ENCODE measurements around the gene YEATS2.

The YEATS2 gene

DNA sequence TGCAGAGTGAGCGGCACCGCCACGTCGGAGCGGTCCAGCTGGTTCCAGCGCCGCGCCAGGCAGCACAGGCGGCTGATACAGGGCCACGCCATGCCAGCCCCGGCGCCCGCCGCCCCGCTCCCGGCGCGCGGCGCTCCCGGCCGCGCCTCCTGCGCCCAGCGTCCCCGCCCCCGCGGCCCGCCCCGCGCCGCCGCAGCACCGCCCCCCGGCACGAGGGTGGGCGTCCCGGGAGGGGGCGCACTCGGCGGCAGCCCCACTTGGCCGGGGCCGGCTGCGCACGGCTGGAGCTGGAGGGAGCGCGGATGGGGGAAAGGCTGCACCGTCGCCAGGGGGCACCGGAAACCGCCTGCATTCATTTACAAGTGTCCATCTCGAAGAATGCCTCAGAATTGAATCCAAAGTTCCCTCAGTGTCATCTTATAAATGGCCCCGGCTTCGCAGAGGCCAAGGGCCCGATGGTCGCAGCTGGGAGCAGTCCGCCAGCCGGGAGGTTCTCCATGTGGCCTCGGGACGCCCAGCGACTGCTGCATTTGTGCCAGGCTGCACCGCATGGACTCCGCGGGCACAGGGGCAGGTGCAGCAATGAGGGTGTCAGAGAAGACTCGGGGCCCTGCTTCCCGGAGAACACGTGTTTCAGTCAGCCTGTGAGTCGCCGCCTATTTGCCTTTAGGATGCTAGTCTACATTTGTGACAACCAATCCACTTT lies 128.0 kb downstream of the YEATS2 start, which contains the start of gene MAP6D1:
TSS of gene MAP6D1 (minus strand) at position 122 of the 706 bp plus-strand sequence. CDS start at position 92, 30 bp downstream.
- no peaks in the 10 kb centered on the region for H3K27me3 ChIP-seq (ENCODE audit: low read depth, low read length)
- H3K4me3 ChIP-seq (ENCODE audit: low read depth in 1 of 2, low read length in 2 of 2), result peak within 1 kb of the TSS; percentile 37 to 77
- no peak within 1 kb of the TSS for H3K27ac ChIP-seq (ENCODE audit: low read length)
- peaks cover 16% of the 10 kb centered on the region in 2 donors for H3K36me3 ChIP-seq (ENCODE audit: control insufficient read depth in 1 of 2, insufficient read depth in 2 of 2, low read length in 2 of 2)
- peaks cover 0 to 10% of the 10 kb centered on the region in 2 donors for H3K4me1 ChIP-seq (ENCODE audit: control insufficient read depth in 1 of 2, insufficient read depth in 2 of 2, low read length in 2 of 2)
- H3K9me3 ChIP-seq (ENCODE audit: control insufficient read depth in 1 of 2, low read length in 2 of 2), result no peaks in the 10 kb centered on the region

DNA sequence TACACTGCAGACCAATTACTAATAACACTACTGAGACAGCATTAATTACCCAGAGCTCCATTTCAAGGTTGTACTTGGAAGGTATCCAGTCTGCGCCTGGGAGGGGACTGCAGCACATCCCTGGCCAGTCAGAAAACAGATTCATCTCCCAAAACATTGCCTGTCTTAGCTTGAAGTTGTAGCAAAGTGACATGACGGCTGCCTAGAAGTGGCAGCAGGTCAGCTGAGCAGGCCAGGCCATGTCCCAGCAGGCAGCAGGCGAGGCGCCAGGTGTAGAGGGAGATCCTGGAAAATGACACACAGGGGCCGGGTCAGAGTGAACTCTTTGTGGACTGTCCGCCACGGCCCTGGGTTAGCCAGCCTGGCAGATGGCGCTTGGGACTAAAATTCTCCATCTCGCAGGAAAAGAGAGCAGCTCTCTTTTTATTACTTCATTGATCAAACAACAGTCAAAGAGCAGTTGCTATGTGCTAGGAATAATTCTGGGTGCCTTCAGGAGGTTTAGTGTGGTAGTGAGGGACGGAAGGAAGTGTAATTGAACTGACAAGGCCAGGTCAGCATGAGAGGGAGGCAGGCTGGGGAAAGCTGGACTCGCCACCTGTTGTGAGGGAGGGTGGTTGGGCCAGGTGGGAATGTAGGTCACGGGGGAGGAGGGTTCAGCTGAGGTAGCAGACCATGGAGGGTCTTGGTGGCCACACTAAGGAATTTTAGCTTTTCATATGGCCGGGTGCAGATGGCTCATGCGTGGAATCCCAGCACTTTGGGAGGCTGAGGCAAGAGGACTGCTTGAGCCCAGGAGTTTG lies 129.1 kb downstream of the YEATS2 start:
- Histone ChIP-seq H3K4me3 (ENCODE audit: low read depth in 1 of 2, low read length in 2 of 2) (no peak overlapping the region), H3K9me3 (ENCODE audit: control insufficient read depth in 1 of 2, low read length in 2 of 2) (no peaks in the 10 kb centered on the region), H3K4me1 (ENCODE audit: control insufficient read depth in 1 of 2, insufficient read depth in 2 of 2, low read length in 2 of 2) (peaks cover 0 to 10% of the 10 kb centered on the region in 2 donors), H3K27me3 (ENCODE audit: low read depth, low read length) (no peaks in the 10 kb centered on the region), H3K27ac (ENCODE audit: low read length) (no peak overlapping the region), H3K36me3 (ENCODE audit: control insufficient read depth in 1 of 2, insufficient read depth in 2 of 2, low read length in 2 of 2) (peaks cover 20 to 22% of the 10 kb centered on the region in 2 donors)

DNA sequence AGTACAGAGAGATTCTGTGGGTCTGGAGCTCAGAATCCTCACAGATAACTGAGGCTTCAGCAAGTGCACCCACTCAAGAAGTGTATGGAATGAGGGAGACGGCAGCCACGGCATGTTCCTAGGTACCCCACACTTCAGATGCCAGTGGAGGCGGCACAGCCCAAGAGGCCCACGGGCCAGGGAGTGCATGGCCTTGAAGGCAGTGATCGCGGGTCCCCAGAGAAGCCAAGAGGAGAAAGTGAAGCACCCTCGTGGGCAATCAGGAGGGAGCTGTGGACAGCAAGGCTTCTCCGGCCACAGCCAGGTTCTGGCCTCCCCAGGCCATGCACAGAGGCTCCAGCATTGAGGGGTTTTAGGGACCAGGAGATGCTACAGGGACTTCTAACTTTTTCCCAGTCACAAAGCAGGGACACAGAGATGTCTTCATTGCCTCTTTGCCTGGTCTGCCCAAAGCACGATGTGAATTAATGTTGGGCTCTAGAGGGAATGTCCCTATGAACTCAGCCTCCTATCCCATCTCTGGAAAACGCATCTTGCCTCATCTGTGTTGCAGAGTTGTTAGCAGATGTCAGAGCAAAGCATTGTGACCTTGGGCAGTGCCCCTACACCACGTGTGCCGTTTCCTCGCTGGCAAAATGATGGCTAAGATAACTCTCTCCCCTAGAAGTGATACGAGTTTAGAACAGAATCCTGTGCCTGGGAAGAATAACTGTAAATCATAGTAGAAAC lies 130.4 kb downstream of the YEATS2 start:
- Histone ChIP-seq H3K4me1 (ENCODE audit: control insufficient read depth in 1 of 2, insufficient read depth in 2 of 2, low read length in 2 of 2) (peaks cover 0 to 10% of the 10 kb centered on the region in 2 donors), H3K36me3 (ENCODE audit: control insufficient read depth in 1 of 2, insufficient read depth in 2 of 2, low read length in 2 of 2) (peaks cover 24 to 27% of the 10 kb centered on the region in 2 donors), H3K27me3 (ENCODE audit: low read depth, low read length) (no peaks in the 10 kb centered on the region), H3K4me3 (ENCODE audit: low read depth in 1 of 2, low read length in 2 of 2) (no peak overlapping the region), H3K9me3 (ENCODE audit: control insufficient read depth in 1 of 2, low read length in 2 of 2) (no peaks in the 10 kb centered on the region), H3K27ac (ENCODE audit: low read length) (no peak overlapping the region)

DNA sequence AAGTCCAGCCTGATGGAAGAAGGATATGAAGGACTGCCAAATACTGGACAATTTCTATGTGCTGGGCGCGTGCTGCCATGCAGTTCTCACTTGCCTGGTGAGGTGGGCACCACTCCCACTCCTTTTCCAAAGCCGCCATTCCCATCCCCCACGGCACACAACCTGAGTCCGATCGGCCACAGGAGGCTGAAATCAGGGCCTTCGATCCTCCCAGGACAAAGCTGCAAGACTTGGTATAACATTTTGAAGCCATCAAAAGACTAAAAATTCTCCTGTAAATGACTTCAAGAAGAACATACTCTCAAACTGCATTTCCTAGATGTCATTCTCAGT lies 130.9 kb downstream of the YEATS2 start:
- H3K36me3 ChIP-seq (ENCODE audit: control insufficient read depth in 1 of 2, insufficient read depth in 2 of 2, low read length in 2 of 2), result peaks cover 30 to 33% of the 10 kb centered on the region in 2 donors
- H3K27me3 ChIP-seq (ENCODE audit: low read depth, low read length), result no peaks in the 10 kb centered on the region
- no peak overlapping the region for H3K4me3 ChIP-seq (ENCODE audit: low read depth in 1 of 2, low read length in 2 of 2)
- H3K9me3 ChIP-seq (ENCODE audit: control insufficient read depth in 1 of 2, low read length in 2 of 2), result no peaks in the 10 kb centered on the region
- H3K4me1 ChIP-seq (ENCODE audit: control insufficient read depth in 1 of 2, insufficient read depth in 2 of 2, low read length in 2 of 2), result peaks cover 0 to 10% of the 10 kb centered on the region in 2 donors
- no peak overlapping the region for H3K27ac ChIP-seq (ENCODE audit: low read length)

DNA sequence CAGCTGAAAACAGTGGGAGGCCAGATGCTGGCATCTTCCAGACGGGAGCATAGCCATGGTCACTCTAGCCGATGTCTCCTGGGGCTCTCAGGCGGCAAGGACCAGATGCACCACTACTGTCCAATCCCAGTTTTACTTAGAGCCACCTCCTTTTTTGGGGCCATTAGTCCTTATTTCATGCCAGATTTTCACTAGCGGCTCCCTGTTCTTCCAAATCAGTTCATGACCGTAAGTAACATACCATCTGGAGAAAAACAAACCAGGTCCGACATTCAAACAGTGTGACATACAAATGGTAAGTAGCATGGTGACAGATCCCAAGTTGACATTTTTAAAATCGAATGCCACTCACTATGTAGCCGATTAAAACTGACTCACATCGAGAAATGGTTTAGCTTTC lies 131.9 kb downstream of the YEATS2 start:
- Histone ChIP-seq H3K4me1 (ENCODE audit: control insufficient read depth in 1 of 2, insufficient read depth in 2 of 2, low read length in 2 of 2) (peaks cover 0 to 5% of the 10 kb centered on the region in 2 donors), H3K36me3 (ENCODE audit: control insufficient read depth in 1 of 2, insufficient read depth in 2 of 2, low read length in 2 of 2) (peaks cover 36 to 42% of the 10 kb centered on the region in 2 donors), H3K27ac (ENCODE audit: low read length) (no peak overlapping the region), H3K27me3 (ENCODE audit: low read depth, low read length) (no peaks in the 10 kb centered on the region), H3K9me3 (ENCODE audit: control insufficient read depth in 1 of 2, low read length in 2 of 2) (no peaks in the 10 kb centered on the region), H3K4me3 (ENCODE audit: low read depth in 1 of 2, low read length in 2 of 2) (no peak overlapping the region)

DNA sequence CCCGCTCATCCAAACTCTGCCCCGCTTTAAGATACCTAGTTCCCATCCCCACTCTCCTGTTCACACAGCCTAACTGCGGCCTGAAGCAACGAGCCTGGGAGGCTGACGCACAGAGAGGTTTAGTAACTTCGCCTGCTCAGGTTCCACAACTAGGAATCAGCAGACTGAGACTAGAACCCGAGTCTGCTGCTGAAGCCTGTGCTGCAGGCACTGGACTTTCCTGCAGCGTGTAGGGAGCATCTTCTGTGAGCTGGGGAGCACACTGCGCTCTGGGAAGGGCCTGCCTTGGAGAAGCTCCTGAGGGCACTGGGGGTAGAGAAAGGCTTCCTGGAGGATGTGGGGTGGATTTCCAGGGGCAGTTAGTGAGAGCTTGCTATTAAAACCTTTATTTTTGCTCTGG lies 132.6 kb downstream of the YEATS2 start:
- Histone ChIP-seq H3K27me3 (ENCODE audit: low read depth, low read length) (no peaks in the 10 kb centered on the region), H3K4me1 (ENCODE audit: control insufficient read depth in 1 of 2, insufficient read depth in 2 of 2, low read length in 2 of 2) (no peaks in the 10 kb centered on the region), H3K9me3 (ENCODE audit: control insufficient read depth in 1 of 2, low read length in 2 of 2) (no peaks in the 10 kb centered on the region), H3K27ac (ENCODE audit: low read length) (no peak overlapping the region), H3K36me3 (ENCODE audit: control insufficient read depth in 1 of 2, insufficient read depth in 2 of 2, low read length in 2 of 2) (peaks cover 36 to 43% of the 10 kb centered on the region in 2 donors), H3K4me3 (ENCODE audit: low read depth in 1 of 2, low read length in 2 of 2) (no peak overlapping the region)

DNA sequence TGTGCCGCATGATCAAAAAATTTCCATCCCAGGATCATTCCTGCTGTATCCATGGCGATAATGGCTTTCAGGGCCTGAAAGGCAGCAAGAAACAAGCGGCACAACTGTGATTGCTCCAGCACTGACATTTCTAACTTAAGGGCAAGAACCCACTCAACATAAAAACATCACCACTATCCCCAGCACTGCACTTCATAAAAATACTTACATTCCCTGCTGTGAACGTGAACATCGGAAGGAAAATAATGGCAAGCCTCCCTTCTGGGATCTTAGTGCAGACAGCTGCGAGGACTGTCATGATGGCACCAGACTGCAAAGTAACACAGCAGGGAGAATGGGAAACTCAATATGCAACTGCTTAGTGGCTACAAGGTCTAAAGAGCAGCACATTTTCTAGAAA lies 135.9 kb downstream of the YEATS2 start:
- Histone ChIP-seq H3K4me3 (ENCODE audit: low read depth in 1 of 2, low read length in 2 of 2) (no peak overlapping the region), H3K4me1 (ENCODE audit: control insufficient read depth in 1 of 2, insufficient read depth in 2 of 2, low read length in 2 of 2) (no peaks in the 10 kb centered on the region), H3K36me3 (ENCODE audit: control insufficient read depth in 1 of 2, insufficient read depth in 2 of 2, low read length in 2 of 2) (peaks cover 39 to 51% of the 10 kb centered on the region in 2 donors), H3K9me3 (ENCODE audit: control insufficient read depth in 1 of 2, low read length in 2 of 2) (no peaks in the 10 kb centered on the region), H3K27ac (ENCODE audit: low read length) (no peak overlapping the region), H3K27me3 (ENCODE audit: low read depth, low read length) (no peaks in the 10 kb centered on the region)

DNA sequence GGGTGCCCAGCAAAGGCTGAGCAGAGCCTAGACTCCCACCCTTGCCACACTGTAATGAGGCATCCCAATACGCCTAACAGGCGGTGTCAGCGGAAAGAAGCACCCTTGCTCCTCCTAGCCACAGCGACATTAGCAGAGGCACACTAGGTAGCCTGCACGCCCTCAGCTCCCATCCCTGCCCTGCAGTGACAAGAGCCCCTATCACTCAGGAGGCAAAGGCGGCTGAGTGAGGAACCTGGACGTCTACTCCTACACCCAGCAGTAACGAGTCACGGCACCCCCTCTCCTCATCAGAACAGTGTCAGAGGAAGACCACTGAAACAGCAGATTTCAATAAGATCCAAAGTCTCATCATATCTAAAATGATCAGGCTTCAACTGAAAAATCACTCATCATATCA lies 139.8 kb downstream of the YEATS2 start:
- Histone ChIP-seq H3K9me3 (ENCODE audit: control insufficient read depth in 1 of 2, low read length in 2 of 2) (no peaks in the 10 kb centered on the region), H3K4me3 (ENCODE audit: low read depth in 1 of 2, low read length in 2 of 2) (no peak overlapping the region), H3K27ac (ENCODE audit: low read length) (no peak overlapping the region), H3K36me3 (ENCODE audit: control insufficient read depth in 1 of 2, insufficient read depth in 2 of 2, low read length in 2 of 2) (peaks cover 46 to 62% of the 10 kb centered on the region in 2 donors), H3K4me1 (ENCODE audit: control insufficient read depth in 1 of 2, insufficient read depth in 2 of 2, low read length in 2 of 2) (no peaks in the 10 kb centered on the region), H3K27me3 (ENCODE audit: low read depth, low read length) (no peaks in the 10 kb centered on the region)

DNA sequence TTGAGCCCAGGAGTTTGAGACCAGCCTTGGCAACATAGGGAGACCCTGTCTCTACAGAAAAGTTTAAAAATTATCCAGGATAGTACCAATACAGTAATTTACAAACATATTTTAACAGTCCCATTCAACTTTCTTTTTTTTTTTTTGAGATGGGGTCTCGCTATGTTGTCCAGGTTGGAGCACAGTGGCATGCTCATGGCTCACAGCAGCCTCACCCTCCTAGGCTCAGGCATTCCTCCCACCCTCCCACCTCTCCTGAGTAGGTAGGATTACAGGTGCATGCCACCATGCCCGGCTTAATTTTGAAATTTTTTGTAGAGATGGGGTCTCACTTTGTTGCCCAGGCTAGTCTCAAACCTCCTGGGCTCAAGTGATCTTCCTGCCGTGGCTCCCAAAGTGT lies 140.3 kb downstream of the YEATS2 start:
- H3K4me3 ChIP-seq (ENCODE audit: low read depth in 1 of 2, low read length in 2 of 2), result no peak overlapping the region
- no peaks in the 10 kb centered on the region for H3K4me1 ChIP-seq (ENCODE audit: control insufficient read depth in 1 of 2, insufficient read depth in 2 of 2, low read length in 2 of 2)
- no peaks in the 10 kb centered on the region for H3K9me3 ChIP-seq (ENCODE audit: control insufficient read depth in 1 of 2, low read length in 2 of 2)
- no peaks in the 10 kb centered on the region for H3K27me3 ChIP-seq (ENCODE audit: low read depth, low read length)
- no peak overlapping the region for H3K27ac ChIP-seq (ENCODE audit: low read length)
- H3K36me3 ChIP-seq (ENCODE audit: control insufficient read depth in 1 of 2, insufficient read depth in 2 of 2, low read length in 2 of 2), result peaks cover 43 to 58% of the 10 kb centered on the region in 2 donors

DNA sequence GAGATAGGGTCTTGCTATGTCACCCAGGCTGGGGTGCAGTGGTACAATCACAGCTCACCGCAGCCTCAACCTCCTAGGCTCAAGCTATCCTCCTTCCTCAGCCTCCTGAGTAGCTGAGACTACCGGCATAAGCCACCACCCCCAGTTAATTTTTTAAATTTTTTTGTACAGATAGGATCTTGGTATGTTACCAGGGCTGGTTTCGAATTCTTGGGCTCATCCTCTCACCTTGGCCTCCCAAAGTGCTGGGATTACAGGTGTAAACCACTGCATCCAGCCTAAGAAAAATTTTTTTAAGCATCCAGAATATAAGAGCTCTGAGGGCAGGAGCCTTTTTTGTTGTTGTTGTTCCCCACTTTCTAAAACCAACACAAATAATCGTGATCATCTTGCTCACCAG lies 142.2 kb downstream of the YEATS2 start:
- H3K4me1 ChIP-seq (ENCODE audit: control insufficient read depth in 1 of 2, insufficient read depth in 2 of 2, low read length in 2 of 2), result no peaks in the 10 kb centered on the region
- no peaks in the 10 kb centered on the region for H3K9me3 ChIP-seq (ENCODE audit: control insufficient read depth in 1 of 2, low read length in 2 of 2)
- no peaks in the 10 kb centered on the region for H3K27me3 ChIP-seq (ENCODE audit: low read depth, low read length)
- H3K4me3 ChIP-seq (ENCODE audit: low read depth in 1 of 2, low read length in 2 of 2), result no peak overlapping the region
- peaks cover 41 to 52% of the 10 kb centered on the region in 2 donors for H3K36me3 ChIP-seq (ENCODE audit: control insufficient read depth in 1 of 2, insufficient read depth in 2 of 2, low read length in 2 of 2)
- H3K27ac ChIP-seq (ENCODE audit: low read length), result no peak overlapping the region

DNA sequence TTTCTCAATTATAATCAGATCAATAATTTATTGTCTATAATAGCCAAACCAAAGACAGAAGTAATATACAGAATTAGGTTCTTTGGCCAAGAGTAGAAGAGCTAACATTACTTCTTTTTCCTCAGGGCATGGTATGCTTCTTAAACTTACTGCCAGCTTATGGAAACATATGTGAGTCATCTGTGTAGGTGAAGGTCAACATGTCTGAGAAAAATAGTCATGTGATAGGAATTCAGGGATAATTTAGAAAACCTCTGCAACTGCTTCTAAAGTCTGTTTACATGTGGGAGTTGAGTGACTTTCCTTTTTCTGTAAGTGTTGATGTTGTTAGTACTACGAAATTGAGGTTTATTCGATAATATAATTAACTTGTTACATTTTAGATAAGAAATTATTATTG lies 147.0 kb downstream of the YEATS2 start:
- H3K27ac ChIP-seq (ENCODE audit: low read length), result no peak overlapping the region
- H3K4me3 ChIP-seq (ENCODE audit: low read depth in 1 of 2, low read length in 2 of 2), result no peak overlapping the region
- no peaks in the 10 kb centered on the region for H3K27me3 ChIP-seq (ENCODE audit: low read depth, low read length)
- H3K9me3 ChIP-seq (ENCODE audit: control insufficient read depth in 1 of 2, low read length in 2 of 2), result no peaks in the 10 kb centered on the region
- H3K36me3 ChIP-seq (ENCODE audit: control insufficient read depth in 1 of 2, insufficient read depth in 2 of 2, low read length in 2 of 2), result peaks cover 54 to 67% of the 10 kb centered on the region in 2 donors
- H3K4me1 ChIP-seq (ENCODE audit: control insufficient read depth in 1 of 2, insufficient read depth in 2 of 2, low read length in 2 of 2), result no peaks in the 10 kb centered on the region
